ENCODE results near the gene LRRC17.

GRCh38 chr7:102931757-102932156 lies 19.0 kb downstream of the LRRC17 start:
- no peak for TF ChIP-seq CTCF (conservative IDR thresholded peaks at IDR 0.05)
- TF ChIP-seq ZFX (IDR thresholded peaks at IDR 0.05): no peak
